Calu3 (cell line): ENCODE measurements around the gene RAI14. TPM values are rescaled to one million over a fixed set of nuclear protein-coding genes. Genes with fewer than 3 reads are reported as not detected.

Source experiments
- BruUV-seq: library from RNA; stranded (reverse); fragments of 400-500 nt; replicated peaks from 2 replicates; lab custom pipeline; 2021; lab: Mats Ljungman, UMichigan
- CTCF ChIA-PET: fragments of 300-600 bp; sonication (Branson Sonifier 250); formaldehyde crosslinking; loops from one replicate; lab custom pipeline; 2022; ENCODE audit warnings: antibody characterized with exemption; lab: Charles Lee
- DNase-seq: peaks from one replicate; pipeline ENCODE4 v3.0.0; 2022
- H3K27ac Mint-ChIP-seq: one replicate; pipeline ENCODE4 v1.8.0; 2022; ENCODE audit warnings: mixed read lengths; ENCODE audit not compliant: unreplicated experiment
- H3K27me3 Mint-ChIP-seq: one replicate; pipeline ENCODE4 v1.8.0; 2022; ENCODE audit warnings: mixed read lengths; ENCODE audit not compliant: unreplicated experiment
- H3K36me3 Mint-ChIP-seq: one replicate; pipeline ENCODE4 v1.8.0; 2022; ENCODE audit warnings: mild to moderate bottlenecking, moderate library complexity, mixed read lengths; ENCODE audit not compliant: insufficient read depth, unreplicated experiment
- H3K4me1 Mint-ChIP-seq: one replicate; pipeline ENCODE4 v1.8.0; 2022; ENCODE audit warnings: mild to moderate bottlenecking, low read depth, mixed read lengths; ENCODE audit not compliant: unreplicated experiment
- H3K4me3 Mint-ChIP-seq: one replicate; pipeline ENCODE4 v1.8.0; 2022; ENCODE audit warnings: mild to moderate bottlenecking, low read depth, moderate library complexity, mixed read lengths; ENCODE audit not compliant: unreplicated experiment
- H3K9me3 Mint-ChIP-seq: one replicate; pipeline ENCODE4 v1.8.0; 2022; ENCODE audit warnings: low read depth, mixed read lengths; ENCODE audit not compliant: unreplicated experiment
- CTCF ChIP-seq: fragments of 200-600 bp; IDR thresholded peaks from one replicate; pipeline ENCODE4 v1.8.0; 2022; ENCODE audit warnings: antibody characterized with exemption; ENCODE audit not compliant: unreplicated experiment
- intact Hi-C: fragments of 100-400 bp; cut with micrococcal nuclease; formaldehyde crosslinking; loops from one replicate; pipeline ENCODE4 v1.10.0; 2022; ENCODE audit not compliant: unreplicated experiment
- total RNA-seq: library from RNA; stranded (reverse); gene quantifications from 2 replicates; pipeline ENCODE4 v1.2.3, GENCODE V29; 2022

RAI14 gene
- total RNA-seq, 1 experiment from 2014 or later, result 84.3 TPM

DNA sequence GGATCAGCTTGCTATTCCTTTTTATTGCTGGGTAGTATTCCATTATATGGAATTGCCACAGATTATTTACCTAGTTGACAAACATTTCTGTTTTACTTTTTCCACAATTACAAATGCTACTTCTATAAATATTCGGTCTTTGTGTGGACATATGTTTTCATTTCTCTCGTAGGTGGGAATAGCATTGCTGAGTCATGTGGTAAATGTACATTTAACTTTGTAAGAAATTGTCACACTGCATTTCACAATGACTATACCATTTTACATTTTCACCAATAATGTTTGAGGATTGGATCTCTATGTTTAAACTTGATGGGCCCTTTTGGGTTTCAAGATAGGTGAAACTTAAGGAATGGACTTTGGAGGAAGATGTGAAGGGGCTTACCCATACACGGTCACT is 19.7 kb downstream of the RAI14 start:
- no peak for DNase-seq
- CTCF ChIA-PET, result no interaction called here
- H3K27ac Mint-ChIP-seq, result no peak overlapping the region

GRCh38 chr5:34676416-34676815 is 20.3 kb downstream of the RAI14 start:
- Mint-ChIP-seq H3K4me1 (peaks cover 40% of the 10 kb centered on the region), H3K9me3 (no peaks in the 10 kb centered on the region), H3K4me3 (no peak overlapping the region), H3K27ac (no peak overlapping the region), H3K36me3 (peaks cover 11% of the 10 kb centered on the region), H3K27me3 (no peaks in the 10 kb centered on the region)
- TF ChIP-seq CTCF, result no peak
- CTCF ChIA-PET, result no interaction called here
- DNase-seq, result no peak
- BruUV-seq, result no TSS peak
- intact Hi-C loops, result no loop called here

More for the DNA sequence above, 19.7 kb downstream of the RAI14 start:
- Mint-ChIP-seq H3K4me1 (peaks cover 40% of the 10 kb centered on the region), H3K27me3 (no peaks in the 10 kb centered on the region), H3K4me3 (no peak overlapping the region), H3K9me3 (no peaks in the 10 kb centered on the region), H3K36me3 (peaks cover 11% of the 10 kb centered on the region)
- intact Hi-C loops, result no loop called here
- TF ChIP-seq CTCF, result no peak
- no TSS peak for BruUV-seq

GRCh38 chr5:34677428-34677827 is 21.3 kb downstream of the RAI14 start:
- no peaks in the 10 kb centered on the region for H3K27me3 Mint-ChIP-seq
- CTCF ChIA-PET, result no interaction called here
- BruUV-seq, result no TSS peak
- no peak for TF ChIP-seq CTCF
- H3K27ac Mint-ChIP-seq, result no peak overlapping the region
- H3K4me3 Mint-ChIP-seq, result no peak overlapping the region
- peaks cover 11% of the 10 kb centered on the region for H3K36me3 Mint-ChIP-seq
- H3K4me1 Mint-ChIP-seq, result peaks cover 36% of the 10 kb centered on the region
- no peak for DNase-seq
- no peaks in the 10 kb centered on the region for H3K9me3 Mint-ChIP-seq
- intact Hi-C loops, result no loop called here

DNA sequence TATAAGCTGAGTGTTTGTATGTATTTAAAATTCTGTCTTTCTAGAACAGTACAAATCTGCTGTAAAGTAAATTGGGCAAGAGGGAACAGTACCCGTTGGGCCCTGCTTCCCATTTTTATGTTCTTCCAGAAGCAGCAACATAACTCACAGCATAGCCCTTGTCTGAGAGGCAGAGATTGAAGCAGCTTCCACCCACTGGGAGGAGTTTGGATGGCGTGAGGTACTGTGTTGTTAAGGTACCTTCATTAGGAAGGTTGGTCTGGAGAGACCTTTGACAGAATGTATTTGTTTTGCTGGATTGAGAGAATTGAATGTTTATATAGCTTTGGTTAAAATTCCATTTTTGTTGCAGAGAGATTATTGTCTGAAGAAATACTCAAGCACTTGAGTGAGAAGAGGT is 24.8 kb downstream of the RAI14 start:
- peaks cover 20% of the 10 kb centered on the region for H3K36me3 Mint-ChIP-seq
- no peak overlapping the region for H3K27ac Mint-ChIP-seq
- no peak for TF ChIP-seq CTCF
- H3K9me3 Mint-ChIP-seq, result no peaks in the 10 kb centered on the region
- H3K4me3 Mint-ChIP-seq, result no peak overlapping the region
- CTCF ChIA-PET, result no interaction called here
- no peaks in the 10 kb centered on the region for H3K27me3 Mint-ChIP-seq
- intact Hi-C loops, result loop anchor here (10.0 kb wide), 2 partner anchors 156 to 214 kb away; no protein-coding TSS in a partner anchor
- BruUV-seq, result no TSS peak
- H3K4me1 Mint-ChIP-seq, result peaks cover 55% of the 10 kb centered on the region
- DNase-seq, result no peak
